Common myeloid progenitor, CD34-positive (primary cell): ENCODE measurements around the gene ZNF575.
"Not testable (repeated sequence)": the region's sequence is repeated elsewhere in the genome, so short reads cannot be mapped to it uniquely, and the experiment has no call there.

Source experiments
- CTCF ChIA-PET: fragments of 350-600 bp; sonication (Branson Sonifier 250); formaldehyde crosslinking; loops from one replicate; lab custom pipeline; 2021; ENCODE audit warnings: antibody characterized with exemption; lab: Charles Lee
- POLR2A ChIA-PET: fragments of 350-600 bp; sonication (Branson Sonifier 250); formaldehyde crosslinking; loops from one replicate; lab custom pipeline; 2021; ENCODE audit warnings: antibody characterized with exemption; lab: Charles Lee
- DNase-seq, 3 donors: peaks; one replicate each; pipeline versions ENCODE4 v3.0.0 to v3.0.0-alpha.2; 2013
- H3K27ac ChIP-seq, 2 experiments: 1 replicate in 1 of 2; 2 replicates in 1 of 2; pipeline ENCODE4 v1.7.0; 2013; ENCODE audit warnings: inconsistent platforms in 2 of 2, low read length in 2 of 2, mild to moderate bottlenecking in 2 of 2, low read depth in 1 of 2, moderate library complexity in 1 of 2; ENCODE audit not compliant: severe bottlenecking in 2 of 2, insufficient read depth in 1 of 2, poor library complexity in 1 of 2
- H3K27me3 ChIP-seq, 5 experiments: replicated peaks in 2 of 5; 1 replicate in 3 of 5; 2 replicates in 2 of 5; pipeline versions ENCODE4 v1.6.1 to v1.7.0; 2013; ENCODE audit warnings: low read length in 4 of 5, mild to moderate bottlenecking in 2 of 5, moderate library complexity in 2 of 5, inconsistent platforms in 1 of 5; ENCODE audit not compliant: insufficient read depth in 5 of 5, control insufficient read depth in 4 of 5
- H3K36me3 ChIP-seq, 4 experiments: 1 replicate in 2 of 4; 2 replicates in 2 of 4; pipeline versions ENCODE4 v1.6.1 to v1.7.0; 2013; ENCODE audit warnings: low read length in 3 of 4, control low read depth in 1 of 4, mild to moderate bottlenecking in 1 of 4; ENCODE audit not compliant: control insufficient read depth in 4 of 4, insufficient read depth in 4 of 4
- H3K4me1 ChIP-seq, 4 experiments: 1 replicate in 3 of 4; 2 replicates in 1 of 4; pipeline versions ENCODE4 v1.6.1 to v1.7.1; 2013; ENCODE audit warnings: low read length in 3 of 4, mild to moderate bottlenecking in 3 of 4, control low read depth in 1 of 4, inconsistent platforms in 1 of 4, moderate library complexity in 1 of 4; ENCODE audit not compliant: control insufficient read depth in 4 of 4, insufficient read depth in 4 of 4; ENCODE audit errors: control extremely low read depth in 1 of 4
- H3K4me3 ChIP-seq, 7 experiments: 1 replicate in 4 of 7; 2 replicates in 3 of 7; pipeline versions ENCODE4 v1.5.1 to v1.7.0; 2013; ENCODE audit warnings: mild to moderate bottlenecking in 7 of 7, low read length in 6 of 7, moderate library complexity in 6 of 7, inconsistent platforms in 2 of 7, low read depth in 2 of 7, control low read depth in 1 of 7; ENCODE audit not compliant: insufficient read depth in 4 of 7, control insufficient read depth in 1 of 7; ENCODE audit errors: extremely low read depth in 1 of 7
- H3K9me3 ChIP-seq, 5 experiments: 1 replicate in 4 of 5; 2 replicates in 1 of 5; pipeline versions ENCODE4 v1.6.1 to v1.7.1; 2013; ENCODE audit warnings: low read length in 4 of 5, mild to moderate bottlenecking in 2 of 5, inconsistent platforms in 1 of 5, low read depth in 1 of 5, moderate library complexity in 1 of 5; ENCODE audit not compliant: control insufficient read depth in 4 of 5, insufficient read depth in 2 of 5; ENCODE audit errors: control extremely low read depth in 1 of 5
- WGBS: methylation state at CpG from one replicate; pipeline ENCODE4 v1.1.5; 2013; ENCODE audit not compliant: insufficient coverage; 5-methylcytosine and 5-hydroxymethylcytosine counted together

ZNF575 gene

GRCh38 chr19:43506629-43507028, 26.4 kb upstream of the ZNF575 start:
- no peak for DNase-seq
- Histone ChIP-seq H3K27ac (no peak overlapping the region), H3K36me3 (peaks cover 8 to 35% (median 27%) of the 10 kb centered on the region in 4 experiments), H3K27me3 (no peaks in the 10 kb centered on the region), H3K9me3 (no peaks in the 10 kb centered on the region), H3K4me1 (peaks cover 0 to 24% (median 20%) of the 10 kb centered on the region in 4 experiments), H3K4me3 (no peak overlapping the region)
- ChIA-PET POLR2A (no interaction called here), CTCF (no interaction called here)
- WGBS, result 96% methylated on average over 5 of the region's 5 CpGs

GRCh38 chr19:43507880-43508279, 25.1 kb upstream of the ZNF575 start:
- Histone ChIP-seq H3K9me3 (no peaks in the 10 kb centered on the region), H3K4me3 (no peak overlapping the region), H3K36me3 (peaks cover 8 to 35% (median 26%) of the 10 kb centered on the region in 4 experiments), H3K27me3 (no peaks in the 10 kb centered on the region), H3K27ac (no peak overlapping the region), H3K4me1 (peaks cover 0 to 21% (median 19%) of the 10 kb centered on the region in 4 experiments)
- CTCF ChIA-PET, result interaction anchor here (0.6 to 2.5 kb wide), 6 partner anchors 12 to 74 kb away, joined by 3 to 9 read pairs (median 4); no protein-coding TSS in a partner anchor
- POLR2A ChIA-PET, result no interaction called here
- WGBS, result 100% methylated on average over 2 of the region's 2 CpGs
- DNase-seq, result no peak

- ChIA-PET POLR2A (interaction anchor here (0.6 kb wide), 1 partner anchor 21 kb away, joined by 3 read pairs; no protein-coding TSS in a partner anchor), CTCF (interaction anchor here (1.0 to 1.4 kb wide), 3 partner anchors 9 to 65 kb away, joined by 3 to 6 read pairs (median 3); no protein-coding TSS in a partner anchor)
- Histone ChIP-seq H3K4me1 (no peaks in the 10 kb centered on the region), H3K27me3 (no peaks in the 10 kb centered on the region), H3K27ac (no peak overlapping the region), H3K9me3 (no peaks in the 10 kb centered on the region), H3K36me3 (peaks cover 8 to 39% (median 26%) of the 10 kb centered on the region in 4 experiments), H3K4me3 (no peak overlapping the region)
- 100% methylated on average over 4 of the region's 9 CpGs for WGBS
- no peak for DNase-seq
Measured at GRCh38 chr19:43510713-43511112, 22.3 kb upstream of the ZNF575 start.

GRCh38 chr19:43511324-43511723, 21.7 kb upstream of the ZNF575 start:
- Histone ChIP-seq H3K27ac (no peak overlapping the region), H3K36me3 (peaks cover 8 to 35% (median 24%) of the 10 kb centered on the region in 4 experiments), H3K9me3 (no peaks in the 10 kb centered on the region), H3K4me1 (no peaks in the 10 kb centered on the region), H3K27me3 (no peaks in the 10 kb centered on the region), H3K4me3 (no peak overlapping the region)
- DNase-seq, result no peak
- CTCF ChIA-PET, result interaction anchor here (1.4 kb wide), 2 partner anchors 8 to 66 kb away, joined by 3 to 6 read pairs; no protein-coding TSS in a partner anchor
- POLR2A ChIA-PET, result interaction anchor here (0.6 kb wide), 1 partner anchor 20 kb away, joined by 3 read pairs; no protein-coding TSS in a partner anchor
- 100% methylated on average over 3 of the region's 5 CpGs for whole genome bisulfite sequencing

- H3K27ac ChIP-seq, DNase-seq, H3K4me3 ChIP-seq, POLR2A ChIA-PET, H3K9me3 ChIP-seq, H3K4me1 ChIP-seq, H3K27me3 ChIP-seq, CTCF ChIA-PET: not testable (repeated sequence)
- peaks cover 8 to 42% (median 21%) of the 10 kb centered on the region in 4 experiments for H3K36me3 ChIP-seq
Measured at GRCh38 chr19:43512399-43512798, 20.6 kb upstream of the ZNF575 start.

- peaks cover 0 to 13% (median 0%) of the 10 kb centered on the region in 4 experiments for H3K4me1 ChIP-seq
Measured at GRCh38 chr19:43518051-43518450, 14.9 kb upstream of the ZNF575 start.

GRCh38 chr19:43519436-43520088, 13.4 kb upstream of the ZNF575 start:
- ChIA-PET CTCF (interaction anchor here (0.6 to 11.8 kb wide), 26 partner anchors 9 to 256 kb away, joined by 3 to 304 read pairs (median 4); partner anchors contain the start of genes PHLDB3 and ZNF575), POLR2A (interaction anchor here (1.1 to 1.3 kb wide), 2 partner anchors 14 to 72 kb away, joined by 4 to 7 read pairs; partner anchors contain the start of gene ZNF575)
- Histone ChIP-seq H3K27me3 (no peaks in the 10 kb centered on the region), H3K9me3 (no peaks in the 10 kb centered on the region), H3K36me3 (peaks cover 0 to 13% (median 3%) of the 10 kb centered on the region in 4 experiments), H3K27ac (no peak overlapping the region), H3K4me1 (peaks cover 0 to 20% (median 5%) of the 10 kb centered on the region in 4 experiments), H3K4me3 (no peak overlapping the region)
- WGBS, result 80% methylated on average over 5 of the region's 10 CpGs
- peak; percentile 84 to 92 (median 86) for DNase-seq

More at GRCh38 chr19:43518051-43518450, 14.9 kb upstream of the ZNF575 start:
- WGBS, result 100% methylated on average over 2 of the region's 4 CpGs
- Histone ChIP-seq H3K36me3 (peaks cover 0 to 17% (median 3%) of the 10 kb centered on the region in 4 experiments), H3K9me3 (no peaks in the 10 kb centered on the region), H3K4me3 (no peak overlapping the region), H3K27ac (no peak overlapping the region), H3K27me3 (no peaks in the 10 kb centered on the region)
- no peak for DNase-seq
- POLR2A ChIA-PET, result no interaction called here
- CTCF ChIA-PET, result interaction anchor here (2.4 to 11.8 kb wide), 4 partner anchors 30 to 87 kb away, joined by 10 to 304 read pairs (median 39); no protein-coding TSS in a partner anchor
